Measurements from ENCODE around the gene HTRA1.

DNA sequence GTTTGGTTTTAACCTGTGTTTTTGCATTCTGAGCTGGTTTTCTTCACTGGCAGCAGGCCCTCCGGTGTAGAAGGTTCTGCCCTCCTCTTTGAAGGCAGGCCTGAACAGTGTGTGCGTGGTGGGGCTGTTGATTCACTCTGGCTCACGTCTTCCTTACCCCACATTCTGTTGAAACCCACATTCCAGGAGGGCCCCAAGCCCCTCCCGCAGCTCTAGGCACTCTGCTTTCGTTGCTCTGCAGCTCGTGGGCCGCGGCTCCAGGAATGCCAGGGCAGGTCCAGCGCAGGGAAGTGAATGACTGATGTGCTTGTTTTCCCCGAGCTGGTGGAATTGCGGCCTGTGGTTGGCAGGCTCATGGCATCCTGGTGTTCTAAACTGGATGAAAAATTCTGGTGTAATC lies 49.0 kb downstream of the HTRA1 start:
- TF ChIP-seq, protein P1, sequence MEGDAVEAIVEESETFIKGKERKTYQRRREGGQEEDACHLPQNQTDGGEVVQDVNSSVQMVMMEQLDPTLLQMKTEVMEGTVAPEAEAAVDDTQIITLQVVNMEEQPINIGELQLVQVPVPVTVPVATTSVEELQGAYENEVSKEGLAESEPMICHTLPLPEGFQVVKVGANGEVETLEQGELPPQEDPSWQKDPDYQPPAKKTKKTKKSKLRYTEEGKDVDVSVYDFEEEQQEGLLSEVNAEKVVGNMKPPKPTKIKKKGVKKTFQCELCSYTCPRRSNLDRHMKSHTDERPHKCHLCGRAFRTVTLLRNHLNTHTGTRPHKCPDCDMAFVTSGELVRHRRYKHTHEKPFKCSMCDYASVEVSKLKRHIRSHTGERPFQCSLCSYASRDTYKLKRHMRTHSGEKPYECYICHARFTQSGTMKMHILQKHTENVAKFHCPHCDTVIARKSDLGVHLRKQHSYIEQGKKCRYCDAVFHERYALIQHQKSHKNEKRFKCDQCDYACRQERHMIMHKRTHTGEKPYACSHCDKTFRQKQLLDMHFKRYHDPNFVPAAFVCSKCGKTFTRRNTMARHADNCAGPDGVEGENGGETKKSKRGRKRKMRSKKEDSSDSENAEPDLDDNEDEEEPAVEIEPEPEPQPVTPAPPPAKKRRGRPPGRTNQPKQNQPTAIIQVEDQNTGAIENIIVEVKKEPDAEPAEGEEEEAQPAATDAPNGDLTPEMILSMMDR (IDR thresholded peaks at IDR 0.05), result no peak
- no peak for TF ChIP-seq POLR2A (IDR thresholded peaks at IDR 0.05)

All from esophagus squamous epithelium (tissue), 4 donors.